RPMI7951 (cell line): ENCODE data around the gene TECR. TPM values are rescaled to one million over a fixed set of nuclear protein-coding genes. Genes with fewer than 3 reads are reported as not detected.
"Not testable (repeated sequence)": the region's sequence is repeated elsewhere in the genome, so short reads cannot be mapped to it uniquely, and the experiment has no call there.

ENCODE experiments used
- DNase-seq: peaks from one replicate; pipeline ENCODE4 v3.0.0-alpha.2; 2012; ENCODE audit warnings: low read depth
- total RNA-seq: library from RNA; depleted of rRNA; stranded (reverse); fragments of >200 nt; shearing (Covaris generic); gene quantifications from 2 replicates; pipeline ENCODE4 v1.2.3, GENCODE V29; 2014; rRNA removed

TECR gene, protein sequence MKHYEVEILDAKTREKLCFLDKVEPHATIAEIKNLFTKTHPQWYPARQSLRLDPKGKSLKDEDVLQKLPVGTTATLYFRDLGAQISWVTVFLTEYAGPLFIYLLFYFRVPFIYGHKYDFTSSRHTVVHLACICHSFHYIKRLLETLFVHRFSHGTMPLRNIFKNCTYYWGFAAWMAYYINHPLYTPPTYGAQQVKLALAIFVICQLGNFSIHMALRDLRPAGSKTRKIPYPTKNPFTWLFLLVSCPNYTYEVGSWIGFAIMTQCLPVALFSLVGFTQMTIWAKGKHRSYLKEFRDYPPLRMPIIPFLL
- 82.3 and 102 TPM in 2 replicates for total RNA-seq

DNA sequence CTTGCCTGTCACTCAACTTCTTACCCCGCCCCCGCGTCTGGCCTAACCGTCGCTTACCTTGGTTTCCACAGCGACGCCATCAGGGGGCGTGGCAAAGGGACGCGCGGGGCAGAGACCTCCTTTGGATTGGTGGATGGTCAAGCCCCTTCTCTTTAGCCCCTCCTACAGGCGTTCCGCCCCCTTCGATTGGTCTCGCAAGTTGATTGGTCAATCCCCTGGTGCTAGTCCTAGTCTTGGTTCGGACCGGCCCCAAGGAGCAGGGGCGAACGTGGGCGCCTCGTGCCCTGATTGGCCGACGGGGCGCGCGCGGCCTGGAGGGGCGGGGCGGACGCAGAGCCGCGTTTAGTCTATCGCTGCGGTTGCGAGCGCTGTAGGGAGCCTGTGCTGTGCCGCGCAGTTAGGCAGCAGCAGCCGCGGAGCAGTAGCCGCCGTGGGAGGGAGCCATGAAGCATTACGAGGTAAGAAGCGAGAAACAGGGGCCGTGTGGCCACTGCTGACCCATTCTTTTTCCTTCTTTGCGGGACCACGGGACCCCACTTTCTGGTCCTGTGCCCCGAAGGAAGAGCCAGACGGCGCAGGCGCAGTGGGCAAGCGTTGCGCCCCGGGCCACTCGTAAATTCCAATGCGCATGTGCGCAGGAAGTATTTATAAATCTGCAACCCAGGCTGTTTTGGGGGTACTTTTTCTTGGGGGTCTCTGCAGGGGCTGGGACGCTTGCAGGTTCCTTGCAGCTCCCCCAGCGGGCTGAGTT, at the start of gene TECR:
TECR (plus strand) TSS at position 341 of the 751 bp plus-strand sequence; CDS start at position 444, 103 bp downstream.
- DNase-seq = peak; percentile 100

DNA sequence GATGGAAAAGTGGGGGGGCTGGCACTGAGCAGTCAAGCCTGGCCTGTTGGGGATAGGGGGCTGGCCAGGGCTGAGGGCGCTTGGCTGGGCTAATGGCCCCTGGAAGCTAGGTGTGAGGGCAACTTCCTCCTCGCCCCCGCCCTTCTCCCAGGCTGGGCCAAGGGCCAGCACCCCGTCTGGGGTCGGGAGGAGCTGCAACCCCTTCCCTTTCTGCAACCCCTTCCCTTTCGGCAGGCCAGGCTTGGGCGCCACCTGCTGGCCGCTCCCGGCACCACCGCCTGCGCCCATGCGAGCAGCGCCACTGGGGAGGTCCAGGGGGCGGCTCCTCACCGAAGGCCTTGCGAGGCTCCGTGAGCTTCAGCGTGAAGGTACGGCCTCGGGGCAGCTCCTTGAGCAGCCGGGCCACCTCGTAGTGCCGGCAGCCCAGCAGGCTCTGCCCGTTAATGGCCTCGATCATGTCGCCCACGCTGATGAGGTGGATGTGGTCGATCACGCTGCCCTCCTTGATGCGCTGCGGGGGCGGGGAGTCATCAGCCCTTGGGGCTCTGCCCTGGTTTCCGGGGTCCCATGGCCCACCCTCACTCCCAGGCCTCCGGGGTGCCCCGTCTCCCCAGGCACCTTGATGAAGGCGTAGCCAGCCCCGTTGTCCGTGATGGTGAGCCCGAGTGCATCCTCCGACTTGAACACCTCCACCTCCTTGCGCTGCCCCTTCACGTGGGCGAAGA, 49.3 kb upstream of the TECR start:
- no peak for DNase-seq

DNA sequence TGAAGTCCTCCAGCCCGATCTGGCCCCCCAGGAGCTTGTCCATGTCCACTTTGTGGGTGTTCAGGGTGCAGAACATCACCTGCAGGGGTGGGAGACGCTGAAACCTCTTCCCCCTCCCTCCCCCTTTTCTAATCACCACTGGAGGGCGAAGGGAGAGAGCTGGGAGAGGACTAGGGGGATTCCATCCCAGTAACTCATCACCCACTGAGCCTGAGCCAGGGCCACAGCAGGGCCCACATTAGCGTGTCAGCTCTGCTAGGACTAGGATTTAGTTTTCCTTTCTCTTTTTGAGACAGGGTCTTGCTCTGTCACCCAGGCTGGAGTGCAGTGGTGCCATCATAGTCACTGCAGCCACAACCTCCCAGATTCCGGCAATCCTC, 48.7 kb upstream of the TECR start:
- DNase-seq = no peak

DNA sequence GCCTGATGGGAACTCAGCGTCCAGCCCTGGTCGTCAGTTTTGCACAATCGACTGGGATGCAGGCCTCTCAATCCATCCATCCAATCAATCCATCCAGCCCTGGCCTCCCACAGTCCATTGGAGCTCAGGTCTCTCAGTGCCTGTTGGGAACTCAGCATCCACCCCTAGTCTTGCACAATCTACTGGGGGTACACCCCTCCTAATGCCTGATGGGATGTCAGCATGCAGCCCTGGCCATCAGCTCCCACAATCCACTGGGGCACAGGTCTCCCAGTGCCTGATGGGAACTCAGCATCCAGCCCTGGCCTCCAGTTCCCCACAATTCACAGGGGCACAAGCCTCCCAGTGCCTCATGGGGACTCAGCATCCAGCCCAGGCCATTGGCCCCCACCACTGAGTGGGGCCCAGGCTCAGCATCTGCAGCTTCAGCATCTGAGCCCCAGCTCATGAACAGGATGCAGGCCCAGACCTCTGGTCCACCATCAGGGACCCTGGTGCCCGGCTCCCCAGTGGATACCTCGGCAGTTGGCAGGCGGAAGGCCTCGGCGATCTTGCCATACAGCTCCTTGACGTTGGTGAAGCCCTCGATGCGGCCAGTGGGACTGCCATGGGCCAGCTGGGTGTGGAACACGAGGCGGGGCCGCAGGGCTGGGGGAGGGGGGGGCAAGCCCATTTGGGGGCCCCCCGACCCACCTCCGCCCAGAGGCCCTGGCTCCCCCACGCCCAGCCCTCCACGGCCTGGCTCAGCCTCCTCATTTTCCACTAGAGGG, 47.0 kb upstream of the TECR start:
- no peak for DNase-seq

DNA sequence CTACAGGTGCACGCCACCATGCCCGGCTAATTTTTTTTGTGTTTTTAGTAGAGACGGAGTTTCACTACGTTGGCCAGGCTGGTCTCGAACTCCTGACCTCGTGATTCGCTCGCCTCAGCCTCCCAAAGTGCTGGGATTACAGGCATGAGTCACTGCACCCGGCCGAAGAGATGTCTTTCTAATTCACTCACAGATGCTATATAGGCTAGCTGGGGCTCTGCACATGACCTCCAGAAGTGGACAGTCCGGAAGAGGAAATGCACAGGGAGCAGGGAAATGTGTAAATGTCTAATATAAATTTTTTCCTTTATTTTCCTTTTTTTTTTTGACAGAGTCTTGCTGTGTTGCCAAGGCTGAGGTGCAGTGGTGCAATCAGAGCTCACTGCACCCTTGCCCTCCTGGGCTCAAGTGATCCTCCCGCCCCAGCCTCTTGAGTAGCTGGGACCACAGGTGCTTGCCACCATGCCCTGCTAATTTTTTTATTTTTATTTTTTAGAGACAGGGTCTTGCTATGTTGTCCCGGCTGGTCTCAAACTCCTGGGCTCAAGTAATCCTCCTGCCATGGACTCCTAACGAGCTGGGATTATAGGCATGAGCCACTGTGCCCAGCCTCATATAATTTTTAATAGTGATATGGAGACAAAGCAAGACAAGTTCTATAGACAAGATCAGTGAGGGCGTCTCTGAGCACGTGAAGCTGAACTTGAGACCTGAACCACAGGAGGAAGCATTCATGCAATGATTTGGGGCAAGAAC, 41.8 kb upstream of the TECR start:
- no peak for DNase-seq

DNA sequence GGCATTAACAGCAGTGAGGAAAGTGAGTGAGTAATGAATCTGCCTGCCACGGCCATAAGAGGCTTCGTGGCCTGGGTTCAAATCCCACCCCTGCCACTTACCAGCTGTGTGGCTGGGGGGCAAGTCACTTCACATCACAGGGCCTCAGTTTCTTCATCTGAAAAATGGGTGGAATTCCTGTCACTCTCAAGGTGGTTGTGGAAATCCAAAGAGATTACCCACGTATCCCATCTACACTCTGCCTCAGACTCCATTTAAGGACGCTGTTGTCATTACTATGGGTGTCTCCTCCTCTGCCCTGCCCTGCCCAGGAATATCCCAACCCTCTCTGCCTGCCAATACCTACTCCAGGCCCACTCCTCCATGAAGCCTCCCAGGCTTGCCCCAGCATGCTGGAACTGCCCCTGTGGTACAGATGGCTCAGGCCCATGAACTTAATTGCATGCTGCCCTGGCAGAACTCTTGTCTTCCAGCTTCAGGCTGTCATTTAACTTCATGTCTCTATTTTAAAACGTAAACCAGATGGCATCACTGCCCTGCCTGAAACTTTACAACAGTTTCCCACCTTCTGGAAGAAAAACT, 36.5 kb upstream of the TECR start:
- no peak for DNase-seq

DNA sequence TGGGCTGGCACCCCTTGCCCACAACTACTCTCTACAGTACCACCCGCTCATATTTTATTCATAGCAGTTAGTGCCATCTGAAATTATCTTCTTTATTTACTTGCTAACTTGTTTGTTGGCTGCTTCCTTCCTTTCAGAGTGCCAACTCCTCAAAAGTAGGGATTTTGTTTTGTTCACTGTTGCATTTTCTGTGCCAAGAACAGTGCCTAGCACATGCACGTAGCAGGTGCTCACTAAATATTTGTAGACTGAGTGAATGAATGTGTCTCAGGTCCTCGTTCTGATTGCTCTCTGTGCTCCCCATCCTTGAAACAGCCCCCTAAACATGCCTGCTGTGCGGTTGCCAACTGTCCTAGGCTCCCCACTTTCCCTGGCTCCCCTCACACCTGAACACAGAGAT, 35.0 kb upstream of the TECR start:
- no peak for DNase-seq

DNA sequence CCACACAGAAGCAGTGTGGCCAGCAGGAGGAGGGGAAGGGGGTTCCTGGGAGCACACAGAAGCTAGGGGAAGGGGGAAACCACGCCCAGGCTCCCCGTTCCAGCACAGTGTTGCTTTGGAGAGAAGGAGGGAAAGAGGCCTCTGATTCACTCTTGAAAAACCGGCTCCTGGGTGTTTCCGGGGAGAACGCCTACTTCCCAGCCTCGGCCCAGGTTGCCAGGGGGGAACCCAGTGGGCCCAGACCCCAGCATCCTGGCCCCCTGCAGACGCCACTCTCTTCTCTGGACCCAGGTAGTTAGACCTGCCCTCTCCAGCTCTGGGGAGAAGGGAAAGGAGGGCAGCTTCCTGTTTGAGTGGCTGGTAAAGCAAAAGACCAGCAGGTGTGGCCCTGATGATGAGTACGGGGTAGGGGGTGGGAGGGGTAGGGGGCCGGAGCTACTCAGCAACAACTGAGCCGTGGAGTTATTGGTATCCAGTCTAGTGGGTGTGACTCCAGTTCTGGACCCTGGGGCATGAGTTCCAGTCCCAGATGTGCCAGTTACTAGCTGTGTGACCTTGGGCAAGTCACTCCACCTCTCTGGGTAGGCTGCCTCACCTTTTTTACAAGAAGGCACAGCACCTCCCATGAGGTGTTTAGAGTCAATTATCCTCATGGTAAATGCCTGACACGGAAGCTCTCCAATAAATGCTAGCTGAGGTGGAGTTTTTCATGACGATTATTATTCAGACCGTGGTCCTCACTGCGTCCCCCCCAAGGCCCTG, 34.3 kb upstream of the TECR start:
- DNase-seq = no peak

DNA sequence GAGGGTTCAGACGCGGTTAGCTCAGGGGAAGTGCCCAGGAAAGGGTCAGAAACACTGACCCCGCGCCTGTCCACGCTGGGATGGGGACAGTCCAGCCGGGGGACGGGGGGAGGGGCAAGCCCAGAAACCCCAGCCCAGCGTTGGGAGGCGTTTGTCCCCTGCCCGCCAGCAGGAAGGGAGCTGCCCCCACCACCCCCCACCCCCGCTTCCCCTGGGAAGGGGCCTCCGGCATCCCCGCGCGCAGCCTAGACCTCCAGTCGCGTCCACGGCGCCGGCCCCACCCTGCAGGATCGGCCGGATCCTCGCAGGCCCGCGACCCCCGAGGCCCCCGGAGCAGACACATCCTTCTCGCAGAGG, 33.7 kb upstream of the TECR start:
- no peak for DNase-seq

DNA sequence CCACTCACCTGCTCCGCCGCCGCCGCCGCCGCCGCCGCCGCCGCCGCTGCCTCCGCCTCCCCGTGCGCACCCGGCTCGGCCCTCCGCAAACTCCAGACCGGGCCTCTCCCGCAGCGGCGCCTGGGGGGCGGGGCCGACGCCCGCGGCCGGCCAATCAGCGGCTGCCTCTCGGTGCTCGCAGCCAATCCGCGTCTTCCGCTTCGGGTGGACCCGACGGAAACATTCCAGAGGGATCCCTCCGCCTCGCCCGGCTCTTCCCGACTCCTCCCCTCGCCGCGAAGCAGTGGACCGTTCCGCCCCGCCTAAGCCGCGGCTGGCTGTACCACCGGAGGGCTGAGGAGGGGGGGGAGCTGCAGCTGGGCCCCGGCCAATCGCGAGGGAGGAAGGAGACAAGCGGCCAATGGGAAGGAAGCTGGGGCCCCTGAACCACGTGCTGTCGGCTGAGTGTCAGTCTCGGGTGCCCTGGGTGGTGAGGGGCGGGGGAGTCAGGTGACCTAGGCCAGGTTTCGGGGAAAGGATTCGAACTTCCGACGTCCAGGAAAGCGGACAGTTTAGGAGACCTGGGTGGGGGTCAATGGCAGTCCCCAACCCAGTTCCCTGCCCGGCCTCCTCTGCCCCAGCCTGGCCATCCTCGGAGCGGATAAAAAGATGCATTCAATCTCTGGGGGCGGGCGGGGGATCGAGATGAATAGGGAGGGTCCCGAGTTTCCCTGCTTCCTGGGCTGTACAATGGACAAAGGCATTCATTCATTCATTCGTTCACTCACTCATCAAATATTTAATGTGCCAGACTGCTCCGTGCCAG, 33.2 kb upstream of the TECR start, which contains the start of gene GIPC1:
GIPC1 (minus strand) TSS at position 99 of the 805 bp plus-strand sequence. CDS start 13,151 bp downstream, outside the sequence.
- peak; percentile 99 for DNase-seq

DNA sequence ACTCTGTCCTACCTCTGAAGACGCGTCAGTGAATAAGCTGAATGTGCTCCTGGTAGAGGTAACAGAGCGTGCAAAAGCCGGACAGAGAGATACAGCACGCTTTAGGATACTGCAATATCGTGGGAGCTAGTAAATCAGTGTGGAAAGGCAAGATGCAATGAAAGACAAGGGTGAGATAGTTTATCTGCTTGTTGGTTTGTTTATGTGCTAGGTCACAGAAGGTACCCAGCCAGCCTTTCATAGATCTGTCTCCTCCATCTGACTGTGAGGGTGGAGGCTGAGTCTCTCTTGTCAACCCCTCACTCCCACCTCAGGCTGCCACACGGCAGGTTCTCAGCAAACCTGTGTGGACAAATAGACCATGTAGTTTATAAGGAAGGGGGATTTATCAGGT, 32.6 kb upstream of the TECR start:
- DNase-seq = no peak

DNA sequence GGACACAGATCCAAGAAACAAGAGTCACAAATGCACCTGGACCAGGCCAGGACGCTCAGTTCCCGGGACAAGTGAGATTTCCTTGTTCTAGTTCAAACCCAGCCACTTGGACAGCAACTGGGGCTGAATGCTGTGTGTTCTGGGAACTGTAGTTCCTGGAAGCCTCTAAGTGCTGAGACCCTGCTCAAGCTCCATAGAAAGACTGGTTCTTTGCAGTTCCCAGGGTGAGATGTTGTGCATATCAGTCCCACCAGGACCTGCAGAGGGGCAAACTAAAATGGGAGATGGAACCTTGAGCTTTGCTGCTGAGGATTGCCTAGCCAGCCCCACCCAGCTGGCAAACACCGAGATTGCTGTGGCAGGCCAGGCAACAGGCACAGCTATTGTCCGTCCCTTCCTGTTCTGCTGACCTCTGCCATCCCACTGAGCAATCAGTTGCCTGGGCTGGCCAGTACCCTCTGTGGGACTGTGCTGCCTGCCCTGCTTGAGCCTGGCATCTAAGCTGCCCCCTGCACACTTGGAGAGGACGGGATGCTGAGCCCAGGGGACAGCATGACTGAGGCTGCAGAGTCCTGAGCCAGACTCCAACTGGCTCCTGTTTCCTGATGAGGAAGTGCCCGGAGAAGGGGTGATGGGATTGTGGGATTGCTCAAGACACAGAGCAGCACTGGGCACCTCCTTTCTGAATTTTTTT, 32.0 kb upstream of the TECR start:
- DNase-seq = no peak

DNA sequence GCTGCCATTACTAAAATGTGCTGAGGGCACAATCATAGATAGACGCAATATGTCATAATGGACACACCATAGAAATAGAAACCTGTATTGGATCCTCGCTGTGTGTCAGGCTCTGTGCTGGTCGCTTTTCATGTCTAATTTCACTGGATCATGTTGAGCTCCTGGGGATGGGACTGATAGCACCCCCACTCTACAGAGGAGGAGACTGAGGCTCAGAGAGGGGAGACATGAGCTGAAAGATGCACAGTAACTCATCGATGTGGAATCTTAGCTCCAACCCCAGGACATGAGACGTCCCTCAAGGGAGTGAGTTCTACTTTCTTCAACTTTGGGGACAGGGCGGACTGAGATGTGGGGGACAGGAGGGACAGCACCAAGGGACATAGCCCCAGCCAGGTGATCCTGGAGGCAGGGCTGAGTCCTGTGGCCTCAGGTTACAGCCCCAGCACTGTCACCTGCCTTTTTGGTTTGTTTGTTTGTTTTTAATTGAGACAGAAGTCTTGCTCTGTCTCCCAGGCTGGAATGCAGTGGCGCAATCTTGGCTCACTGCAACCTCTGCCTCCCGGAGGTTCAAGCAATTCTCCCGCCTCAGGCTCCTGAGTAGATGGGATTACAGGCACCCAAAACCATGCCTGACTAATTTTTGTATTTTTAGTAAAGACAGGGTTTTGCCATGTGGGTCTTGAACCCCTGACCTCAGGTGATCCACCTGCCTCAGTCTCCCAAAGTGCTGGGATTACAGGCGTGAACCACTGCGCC, 26.9 kb upstream of the TECR start:
- DNase-seq = no peak

DNA sequence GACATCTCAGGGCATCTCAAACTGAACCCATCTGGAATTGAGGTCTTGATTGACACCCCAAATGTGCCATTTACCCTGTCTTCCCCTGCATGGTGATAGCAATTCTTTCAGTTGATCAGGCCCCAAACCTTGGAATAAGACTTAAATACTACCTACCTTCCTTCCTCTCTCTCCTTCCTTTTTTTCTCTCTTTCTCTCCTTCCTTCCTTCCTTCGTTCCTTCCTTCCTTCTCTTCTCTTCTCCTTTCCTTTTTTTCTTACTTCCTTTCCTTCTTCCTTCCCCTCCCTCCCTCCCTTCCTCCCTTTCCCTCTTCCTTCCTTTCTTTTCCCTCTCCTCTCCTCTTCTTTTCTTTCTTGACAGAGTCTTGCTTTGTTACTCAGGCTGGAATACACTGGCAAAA, 26.1 kb upstream of the TECR start:
- DNase-seq = no peak

DNA sequence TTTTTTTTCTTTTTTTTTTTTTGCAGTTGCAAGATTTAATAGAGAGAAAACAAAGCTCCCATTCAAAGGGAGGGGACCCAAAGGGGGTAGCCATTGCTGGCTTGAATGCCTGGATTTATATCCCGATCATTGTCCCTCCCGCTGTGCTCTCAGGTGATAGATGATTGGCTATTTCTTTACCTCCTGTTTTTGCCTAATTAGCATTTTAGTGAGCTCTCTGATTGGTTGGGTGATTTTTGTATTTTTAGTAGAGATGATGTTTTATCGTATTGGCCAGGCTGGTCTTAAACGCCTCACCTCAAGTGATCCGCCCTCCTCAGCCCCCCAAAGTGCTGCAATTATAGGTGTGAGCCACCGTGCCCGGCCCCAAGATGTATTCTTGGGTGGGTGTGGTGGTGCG, 24.8 kb upstream of the TECR start:
- DNase-seq = not testable (repeated sequence)

DNA sequence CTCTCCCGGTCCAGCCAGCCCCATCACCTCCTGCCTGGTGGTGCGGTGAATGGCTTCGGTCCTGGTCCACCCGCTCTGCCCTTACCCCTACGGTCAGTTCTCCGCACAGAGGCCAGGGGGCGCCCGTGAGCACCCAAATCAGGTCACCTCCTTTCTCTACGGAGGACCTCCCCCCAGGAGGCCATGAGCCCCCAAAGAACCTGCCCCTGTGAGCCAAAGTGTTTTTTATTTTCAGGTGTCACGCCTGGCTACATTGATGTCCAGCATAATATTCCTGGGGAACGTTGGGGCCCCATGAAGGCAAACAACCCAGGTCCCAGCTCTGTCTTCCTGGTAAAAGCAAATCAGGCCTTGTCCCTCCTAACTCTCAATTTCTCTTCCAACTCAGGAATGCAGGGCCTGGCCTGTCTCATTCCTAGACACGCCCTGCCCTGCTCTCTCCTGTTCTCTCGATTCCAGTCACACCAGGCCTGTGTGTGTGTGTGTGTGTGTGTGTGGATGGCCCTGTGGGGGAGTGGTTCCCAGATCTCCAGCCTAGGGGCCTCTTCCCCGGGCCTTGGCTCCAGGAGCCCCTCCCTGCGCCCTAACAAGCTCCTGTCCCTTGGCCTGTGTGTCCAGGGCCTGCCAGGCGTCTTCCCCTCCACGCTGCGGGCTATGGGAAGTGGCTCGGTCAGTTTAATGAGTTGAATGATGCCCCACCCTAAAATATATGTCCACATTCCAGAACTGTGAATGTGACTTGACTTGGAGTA, 23.7 kb upstream of the TECR start:
- peak; percentile 83 for DNase-seq
